DND-41 (cell line): Measurements from ENCODE around the gene GALNT7.

Experiments used
- EZH2 ChIP-seq: IDR thresholded peaks from 3 replicates; pipeline ENCODE4 v1.6.1; 2012; ENCODE audit warnings: borderline replicate concordance, low read depth, mild to moderate bottlenecking, moderate library complexity, low read length, inconsistent platforms; ENCODE audit not compliant: severe bottlenecking
- TF ChIP-seq, protein P1 (sequence below): IDR thresholded peaks from 2 replicates; pipeline ENCODE4 v1.5.1; 2012; ENCODE audit warnings: borderline replicate concordance, low read length, moderate library complexity, mild to moderate bottlenecking; ENCODE audit not compliant: poor library complexity, severe bottlenecking; ENCODE audit errors: extremely low read depth

DNA sequence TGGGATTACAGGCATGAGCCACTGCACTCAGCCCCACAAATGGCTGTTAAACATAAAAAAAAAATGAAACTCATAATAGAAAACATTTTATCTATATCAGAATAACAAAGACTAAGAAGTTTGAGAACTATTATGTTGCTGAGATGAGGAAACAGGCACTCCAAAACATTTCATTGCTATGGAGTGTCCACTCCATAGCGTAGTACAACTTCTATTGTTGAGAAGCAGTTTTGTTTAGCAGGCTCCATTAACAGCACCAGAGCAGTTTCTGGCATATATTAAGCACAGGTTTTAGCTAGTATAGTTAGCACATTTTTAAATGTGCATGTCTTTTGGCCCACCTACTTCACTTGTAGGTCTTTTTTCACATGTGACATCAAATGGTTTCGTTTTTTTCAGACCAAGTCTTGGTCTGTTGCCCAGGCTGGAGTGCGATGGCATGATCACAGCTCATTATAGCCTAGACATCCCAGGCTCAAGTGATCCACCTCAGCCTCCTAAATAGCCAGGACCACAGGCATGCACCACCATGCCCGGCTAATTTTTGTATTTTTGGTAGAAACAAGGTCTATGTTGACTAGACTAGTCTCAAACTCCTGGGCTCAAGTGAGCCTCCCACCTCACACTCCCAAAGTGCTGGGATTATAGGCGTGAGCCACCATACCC is 159.8 kb downstream of the GALNT7 start:
- TF ChIP-seq EZH2, result no peak
- TF ChIP-seq, protein P1, sequence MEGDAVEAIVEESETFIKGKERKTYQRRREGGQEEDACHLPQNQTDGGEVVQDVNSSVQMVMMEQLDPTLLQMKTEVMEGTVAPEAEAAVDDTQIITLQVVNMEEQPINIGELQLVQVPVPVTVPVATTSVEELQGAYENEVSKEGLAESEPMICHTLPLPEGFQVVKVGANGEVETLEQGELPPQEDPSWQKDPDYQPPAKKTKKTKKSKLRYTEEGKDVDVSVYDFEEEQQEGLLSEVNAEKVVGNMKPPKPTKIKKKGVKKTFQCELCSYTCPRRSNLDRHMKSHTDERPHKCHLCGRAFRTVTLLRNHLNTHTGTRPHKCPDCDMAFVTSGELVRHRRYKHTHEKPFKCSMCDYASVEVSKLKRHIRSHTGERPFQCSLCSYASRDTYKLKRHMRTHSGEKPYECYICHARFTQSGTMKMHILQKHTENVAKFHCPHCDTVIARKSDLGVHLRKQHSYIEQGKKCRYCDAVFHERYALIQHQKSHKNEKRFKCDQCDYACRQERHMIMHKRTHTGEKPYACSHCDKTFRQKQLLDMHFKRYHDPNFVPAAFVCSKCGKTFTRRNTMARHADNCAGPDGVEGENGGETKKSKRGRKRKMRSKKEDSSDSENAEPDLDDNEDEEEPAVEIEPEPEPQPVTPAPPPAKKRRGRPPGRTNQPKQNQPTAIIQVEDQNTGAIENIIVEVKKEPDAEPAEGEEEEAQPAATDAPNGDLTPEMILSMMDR, result no peak
